Stimulated activated CD4-positive, alpha-beta T cell treated with anti-CD3 and anti-CD28 coated beads, Interleukin-4, amount 100 ng/mL, for 1 hour (primary cell): ENCODE measurements around the gene SLC34A1.
A peak's percentile ranks its signal among the peaks of the same experiment; 100 is the strongest.

Experiments used
- DNase-seq: peaks from one replicate; pipeline ENCODE4 v3.0.0-alpha.2; 2020

The SLC34A1 gene

DNA sequence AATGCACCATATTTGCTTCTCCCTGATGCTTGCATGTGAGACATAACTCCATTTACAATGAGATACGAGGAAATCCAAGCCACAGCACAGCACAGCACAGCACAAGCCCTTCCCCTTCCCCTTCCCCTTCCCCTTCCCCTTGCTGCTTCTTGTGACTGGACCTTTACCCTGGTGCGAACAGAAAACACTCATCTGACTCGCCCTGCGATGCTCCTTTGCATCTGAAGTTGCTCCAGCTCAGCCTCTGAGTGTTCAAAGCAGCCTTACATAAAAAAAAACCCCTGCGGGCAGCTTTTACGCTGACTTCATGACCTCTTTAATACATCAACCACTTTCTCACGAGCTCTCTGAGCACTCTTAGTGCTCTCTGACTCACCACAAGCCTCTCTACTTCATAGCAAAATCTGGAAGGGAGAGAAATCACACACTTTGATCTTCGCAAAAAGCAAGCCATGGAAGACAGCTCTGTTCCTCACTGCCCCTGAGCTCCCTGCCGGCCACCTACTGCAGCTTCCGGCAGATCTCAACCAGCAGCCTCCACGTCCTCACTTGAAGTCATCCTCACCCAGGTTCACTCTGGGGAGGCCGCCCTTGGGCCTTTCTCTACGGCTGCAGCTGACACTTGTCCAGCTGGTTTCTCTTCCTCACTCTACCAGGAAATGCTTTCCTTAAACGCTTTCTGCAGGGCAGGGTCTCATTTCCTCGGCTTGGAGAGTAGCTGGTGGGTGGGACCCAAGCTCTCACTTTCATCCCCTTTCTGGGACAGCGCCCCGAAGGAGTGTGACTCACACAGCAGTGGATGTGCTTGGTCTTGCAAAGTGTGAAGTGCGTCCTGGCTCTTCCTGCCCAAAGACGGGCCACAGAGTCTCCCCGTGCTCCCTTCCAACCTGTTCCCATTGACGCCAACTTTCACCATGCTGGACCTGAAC lies 5.3 kb downstream of the SLC34A1 start:
- DNase-seq: peak; percentile 39

DNA sequence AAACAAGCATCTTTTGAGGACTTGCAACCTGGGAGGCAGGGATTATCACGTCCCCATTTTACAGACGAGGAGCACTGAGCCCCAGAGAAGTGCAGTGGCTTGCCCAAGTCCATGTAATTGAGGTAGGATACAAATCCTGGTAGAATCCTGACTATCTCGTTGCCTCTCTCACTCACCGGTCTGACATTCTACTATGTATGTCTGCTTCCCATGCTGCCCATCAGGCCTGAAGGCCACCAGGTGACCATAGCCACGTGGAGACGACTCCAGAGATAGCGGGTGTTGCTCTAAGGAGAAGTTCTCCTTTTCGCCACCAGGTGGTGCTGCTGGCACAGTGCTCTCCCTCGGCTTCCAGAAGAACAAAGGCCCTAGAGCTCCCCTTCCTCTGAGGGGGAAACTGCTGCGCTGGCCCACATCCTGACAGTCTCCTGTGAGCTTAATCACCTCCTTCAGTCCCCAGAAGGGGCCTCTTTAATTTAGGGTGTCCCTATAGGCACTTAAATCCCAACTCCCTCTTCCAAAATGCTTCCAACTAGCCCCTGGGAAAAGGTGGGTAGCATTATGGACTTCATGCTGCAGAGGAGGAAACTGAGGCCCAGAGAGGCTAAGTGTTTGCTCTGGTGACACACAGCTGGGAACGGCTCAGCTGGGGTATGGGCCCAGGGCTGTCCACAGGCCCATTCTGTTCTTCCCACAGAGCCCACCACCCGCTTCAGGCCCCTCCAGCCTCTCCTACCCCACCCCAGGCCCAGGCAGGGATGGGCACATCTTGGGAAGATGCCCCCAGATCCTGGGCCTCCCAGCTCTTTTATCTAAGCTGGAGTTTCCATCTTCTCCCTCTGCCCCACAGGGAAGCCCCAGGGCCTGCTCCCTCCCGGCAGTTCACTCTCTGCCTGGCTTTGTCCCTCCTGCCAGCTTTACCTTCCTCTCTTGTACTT lies 6.4 kb downstream of the SLC34A1 start:
- DNase-seq: peak; percentile 83

DNA sequence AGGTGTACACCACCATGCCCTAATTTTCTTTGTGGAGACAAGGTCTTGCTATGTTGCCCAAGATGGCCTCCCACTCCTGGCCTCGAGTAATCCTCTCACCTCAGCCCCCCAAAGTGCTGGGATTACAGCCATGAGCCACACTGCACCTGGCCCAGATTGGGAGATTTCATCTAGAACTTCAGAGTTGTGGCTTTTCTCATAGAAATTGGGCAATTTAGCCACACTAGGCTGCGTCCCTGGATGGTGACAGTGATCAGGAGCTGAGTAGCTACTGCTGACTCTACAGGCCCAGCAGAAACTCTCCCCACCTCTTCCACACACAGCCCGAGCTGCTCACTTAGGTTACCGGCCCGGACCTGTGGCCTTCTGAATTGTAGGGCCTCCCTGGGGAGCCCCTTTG lies 8.5 kb downstream of the SLC34A1 start:
- no peak for DNase-seq

DNA sequence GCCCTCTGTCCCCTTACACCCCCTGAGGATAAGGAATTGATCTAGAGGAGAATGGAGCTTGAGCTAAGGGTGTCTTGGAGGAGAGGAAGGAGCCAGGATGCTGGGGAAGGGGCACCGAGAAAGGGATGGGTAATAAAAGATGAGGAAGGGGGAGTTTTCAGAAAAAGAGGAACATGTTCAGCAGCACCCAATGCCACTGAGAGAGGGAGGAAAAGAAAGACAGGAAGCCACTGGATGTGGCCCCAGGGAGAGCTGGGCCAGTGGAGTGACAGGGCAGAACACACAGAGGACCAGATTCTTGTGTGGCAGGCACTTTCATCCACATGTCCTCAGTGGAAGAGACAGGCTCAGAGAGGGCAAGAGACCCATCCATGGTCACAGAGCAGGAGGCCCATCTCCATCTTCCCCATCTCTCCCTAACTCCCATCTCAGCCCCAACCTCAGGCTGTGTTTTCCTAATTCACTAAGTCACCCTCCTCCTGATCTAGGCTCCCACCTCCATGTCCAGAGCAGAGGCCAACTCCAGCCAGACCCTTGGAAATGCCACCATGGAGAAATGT lies 9.1 kb downstream of the SLC34A1 start:
- no peak for DNase-seq

DNA sequence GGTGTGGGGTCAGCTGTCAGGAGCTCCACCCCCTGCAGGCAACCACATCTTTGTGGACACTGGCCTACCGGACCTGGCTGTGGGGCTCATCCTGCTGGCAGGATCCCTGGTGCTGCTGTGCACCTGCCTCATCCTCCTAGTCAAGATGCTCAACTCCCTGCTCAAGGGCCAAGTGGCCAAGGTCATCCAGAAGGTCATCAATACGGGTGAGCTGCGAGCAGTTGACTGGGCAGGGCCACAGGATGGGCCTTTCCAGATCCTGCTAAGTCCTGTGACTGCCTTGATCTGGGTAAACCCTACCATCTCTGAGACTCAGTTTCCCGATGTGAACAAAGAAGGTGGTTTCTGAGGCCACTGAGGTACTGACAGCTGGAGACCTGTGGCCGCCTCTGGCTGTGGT lies 9.8 kb downstream of the SLC34A1 start:
- DNase-seq: no peak

DNA sequence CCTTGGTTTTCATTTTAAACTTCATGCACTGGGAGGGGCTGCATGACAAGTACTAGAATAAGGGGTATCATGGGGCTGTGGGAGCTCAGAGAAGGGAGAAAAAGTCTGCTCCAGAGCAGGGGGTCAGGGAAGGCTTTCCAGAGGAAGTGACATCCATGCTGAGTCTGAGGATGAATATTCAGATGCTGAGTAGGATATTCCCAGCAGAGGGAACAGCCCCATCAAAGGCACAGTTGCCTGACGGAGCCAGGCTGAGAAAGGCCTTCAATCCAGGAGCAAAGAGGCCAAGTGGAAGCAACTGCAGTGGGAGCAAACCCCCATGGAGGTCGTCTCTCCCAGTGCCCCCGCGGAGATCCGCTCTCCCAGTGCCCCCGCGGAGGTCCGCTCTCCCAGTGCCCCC lies 11.8 kb downstream of the SLC34A1 start:
- DNase-seq: no peak

DNA sequence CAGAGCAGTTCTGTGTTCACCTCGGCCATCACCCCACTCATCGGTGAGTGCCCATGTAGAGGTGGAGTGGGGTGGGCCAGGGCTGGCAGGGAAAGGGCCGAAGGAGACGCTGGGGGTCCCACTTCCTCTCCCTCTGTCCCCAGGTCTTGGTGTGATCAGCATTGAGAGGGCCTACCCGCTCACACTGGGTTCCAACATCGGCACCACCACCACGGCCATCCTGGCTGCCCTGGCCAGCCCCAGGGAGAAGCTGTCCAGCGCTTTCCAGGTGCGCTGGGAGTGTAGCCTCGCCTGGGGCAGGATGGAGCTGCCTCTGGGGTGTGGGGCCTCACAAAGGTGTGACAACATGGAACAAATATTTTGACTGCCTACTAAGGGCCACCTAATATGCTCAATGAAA lies 12.6 kb downstream of the SLC34A1 start:
- DNase-seq: no peak

DNA sequence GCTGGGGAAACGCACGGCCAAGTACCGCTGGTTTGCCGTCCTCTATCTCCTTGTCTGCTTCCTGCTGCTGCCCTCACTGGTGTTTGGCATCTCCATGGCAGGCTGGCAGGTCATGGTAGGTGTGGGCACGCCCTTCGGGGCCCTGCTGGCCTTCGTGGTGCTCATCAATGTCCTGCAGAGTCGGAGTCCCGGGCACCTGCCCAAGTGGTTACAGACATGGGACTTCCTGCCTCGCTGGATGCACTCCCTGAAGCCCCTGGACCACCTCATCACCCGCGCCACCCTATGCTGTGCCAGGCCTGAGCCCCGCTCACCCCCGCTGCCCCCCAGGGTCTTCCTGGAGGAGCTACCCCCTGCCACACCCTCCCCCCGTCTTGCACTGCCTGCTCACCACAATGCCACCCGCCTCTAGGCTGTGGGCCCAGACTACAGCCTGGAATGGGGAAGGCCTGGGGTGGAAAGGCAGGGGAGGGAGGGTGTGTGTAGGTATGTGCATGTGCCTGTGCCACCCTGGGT lies 13.7 kb downstream of the SLC34A1 start:
- no peak for DNase-seq

DNA sequence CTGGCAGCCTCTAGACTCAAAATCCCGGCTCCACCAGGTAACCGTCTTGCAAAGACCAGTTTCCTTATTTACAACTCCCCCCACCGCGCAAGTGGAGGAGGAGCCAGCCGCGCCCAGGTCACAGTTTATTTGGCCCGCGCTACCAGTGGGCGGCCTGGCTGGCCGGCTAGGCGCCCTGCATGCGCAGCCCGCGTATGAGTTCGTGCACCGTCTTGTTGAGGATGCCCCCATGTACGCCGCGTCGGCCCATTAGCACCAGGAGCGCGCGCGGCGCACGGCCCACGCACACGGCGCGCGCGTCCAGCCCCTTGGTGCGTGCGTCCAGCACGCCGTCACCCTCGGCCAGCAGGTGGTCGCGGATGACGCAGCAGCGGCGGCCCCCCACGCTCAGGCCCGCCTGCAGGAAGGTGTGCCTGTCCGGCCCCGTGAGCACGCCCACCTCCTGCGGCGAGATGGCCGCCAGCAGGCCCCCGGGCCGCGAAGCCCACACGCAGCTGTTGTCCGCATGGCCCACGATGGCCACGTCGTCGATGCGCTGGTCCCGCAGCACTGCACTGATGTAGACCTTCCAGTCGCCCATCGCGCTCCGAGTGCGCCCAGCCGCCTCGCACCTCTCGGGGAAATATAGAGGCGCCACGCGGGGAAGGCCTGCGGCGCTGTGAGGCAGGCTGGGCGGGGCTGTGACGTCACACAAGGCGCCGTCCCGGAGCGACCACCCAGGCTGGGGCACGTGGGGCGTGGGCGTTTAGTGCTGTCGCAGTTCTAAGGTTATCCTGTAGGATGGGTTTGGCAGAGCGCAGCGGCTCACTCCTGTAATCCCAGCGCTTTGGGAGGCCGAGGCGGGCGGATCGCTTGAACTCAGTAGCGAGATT lies 16.0 kb downstream of the SLC34A1 start, which contains the start of gene PFN3:
TSS of gene PFN3 (minus strand) at position 665 of the 872 bp plus-strand sequence. CDS start at position 580, 85 bp downstream.
- no peak for DNase-seq

DNA sequence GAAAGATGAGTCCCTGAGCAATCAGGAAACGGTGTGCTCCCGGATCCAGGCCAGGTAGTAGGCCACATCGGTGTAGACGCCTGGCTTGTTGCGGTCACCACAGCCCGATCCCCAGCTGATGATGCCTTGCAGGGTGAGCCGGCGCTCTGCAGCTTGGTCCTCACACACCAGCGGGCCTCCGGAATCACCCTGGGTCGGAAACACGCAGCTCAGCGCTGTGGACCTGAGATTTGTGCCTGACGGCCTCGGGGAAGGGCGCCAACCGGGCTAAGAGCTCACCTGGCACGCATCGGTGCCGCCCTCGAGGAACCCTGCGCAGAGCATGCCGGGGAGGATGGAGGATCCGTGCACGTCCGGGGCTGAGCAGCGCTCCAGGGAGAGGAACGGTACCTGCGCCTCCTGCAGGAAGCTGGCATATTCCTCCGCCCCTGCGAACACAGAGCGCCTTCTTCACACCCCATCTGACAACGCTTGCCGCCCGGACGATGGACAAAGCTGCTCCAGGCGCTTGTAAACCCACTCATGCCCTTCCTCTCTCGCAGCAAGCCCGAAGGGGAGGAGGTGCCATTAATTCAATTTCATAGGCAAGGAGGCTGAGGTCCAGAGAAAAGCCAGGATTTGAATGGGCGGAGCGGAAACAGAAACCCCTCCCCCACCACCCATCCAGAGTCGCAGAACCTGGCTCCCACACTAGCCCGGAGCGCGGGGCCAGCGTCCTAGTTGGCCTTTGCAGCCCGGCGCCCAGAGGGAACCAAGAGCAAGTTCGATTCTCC lies 18.2 kb downstream of the SLC34A1 start:
- peak; percentile 73 for DNase-seq

DNA sequence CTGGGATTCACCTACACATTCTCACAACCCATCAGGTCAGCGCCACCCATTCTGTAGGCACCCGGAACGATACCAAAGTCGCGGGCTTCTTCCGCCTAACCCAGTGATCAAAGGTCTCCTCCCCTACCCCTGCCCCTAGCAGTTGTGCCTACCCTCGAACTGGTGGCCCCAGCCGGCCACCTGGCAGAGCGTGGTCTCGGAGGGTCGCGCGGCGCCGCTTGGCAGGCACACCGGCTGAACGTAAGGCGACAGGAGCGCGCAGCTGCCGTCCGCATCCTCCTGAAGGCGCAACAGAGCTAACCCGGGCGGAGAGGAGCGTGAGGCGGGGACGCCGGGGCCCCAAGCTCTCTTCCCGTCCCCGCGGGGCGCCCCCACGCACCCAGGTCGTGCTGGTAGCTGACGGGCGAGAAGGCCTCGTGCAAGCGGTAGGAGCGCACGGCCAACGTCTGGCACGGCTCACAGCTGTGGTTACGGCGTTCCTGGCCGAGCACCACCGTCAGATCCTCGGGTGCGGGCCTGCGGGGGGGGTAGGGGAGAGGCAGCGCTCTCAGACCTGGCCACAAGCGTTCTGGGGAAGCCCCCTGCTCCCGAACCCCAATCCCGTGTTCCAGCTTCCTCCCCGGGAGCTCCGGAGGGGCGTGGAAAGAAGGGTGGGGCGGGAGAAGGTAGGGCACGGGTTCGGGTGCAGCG lies 19.0 kb downstream of the SLC34A1 start:
- DNase-seq: peak; percentile 51

DNA sequence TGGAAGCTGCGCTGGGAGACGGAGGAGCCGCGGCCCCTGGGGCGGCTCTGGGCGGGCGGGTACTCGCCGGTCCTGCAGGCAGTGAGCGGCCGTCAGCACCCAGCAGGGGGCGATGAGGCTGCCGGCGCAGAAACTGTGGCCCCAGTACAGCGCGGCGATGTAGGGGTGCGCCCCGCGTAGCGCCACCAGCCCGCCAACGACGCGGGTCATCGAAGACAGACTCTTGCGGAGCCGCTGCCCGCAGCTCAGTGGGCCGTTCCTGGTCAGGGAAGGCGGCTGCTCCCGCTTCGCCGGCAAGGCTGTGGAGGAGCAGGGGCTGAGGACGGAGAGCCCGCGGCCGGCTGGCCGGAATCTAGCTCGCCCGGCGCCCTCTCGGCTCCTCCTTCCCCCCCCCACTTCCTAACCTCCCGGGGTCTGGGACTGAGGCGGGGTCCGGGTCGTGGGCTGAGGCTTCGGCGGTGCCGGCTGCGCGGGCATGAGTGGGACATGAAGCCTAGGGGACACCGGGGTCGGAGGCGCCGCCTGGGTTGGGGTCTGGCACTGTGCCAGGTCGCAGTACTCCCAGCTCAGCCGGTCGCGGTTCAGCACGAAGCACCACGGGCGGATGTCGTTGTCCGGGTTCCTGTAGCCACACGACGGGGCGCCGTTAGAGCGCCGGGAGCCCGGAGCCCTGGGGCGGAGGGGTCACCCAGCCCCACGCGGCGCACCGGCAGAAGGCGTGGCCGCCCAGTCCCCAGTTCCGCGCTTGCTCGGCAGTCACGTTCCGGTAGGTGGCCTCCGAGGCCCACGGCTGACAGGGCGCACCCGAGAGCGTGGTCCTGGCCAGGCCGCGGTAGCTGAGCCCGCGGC lies 19.8 kb downstream of the SLC34A1 start:
- DNase-seq: peak; percentile 85

DNA sequence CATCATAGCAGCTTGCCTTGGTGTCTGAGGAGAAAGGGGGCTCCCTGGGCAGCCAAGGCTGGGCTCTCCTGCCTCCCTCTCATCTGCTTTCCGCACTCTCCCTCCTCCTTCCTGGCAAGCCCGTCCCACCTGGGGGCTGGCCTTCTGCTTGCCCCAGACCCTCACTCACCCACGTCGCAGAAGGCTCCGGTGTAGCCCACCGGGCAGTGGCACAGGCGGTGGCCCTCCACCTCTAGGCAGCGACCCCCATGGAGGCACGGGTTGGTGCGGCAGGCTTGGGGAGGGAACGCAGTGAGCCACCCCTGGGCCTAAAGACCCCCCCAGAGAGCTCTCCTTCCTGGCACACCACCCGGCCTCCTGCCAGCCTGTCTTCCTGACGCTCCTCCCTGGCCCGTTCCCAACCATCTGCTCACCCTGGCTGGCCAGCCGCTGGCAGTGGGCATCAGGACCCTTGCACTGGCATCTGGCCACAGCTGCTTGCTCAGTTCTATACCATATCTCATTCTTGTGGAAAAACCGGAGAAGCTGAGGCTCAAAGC lies 20.5 kb downstream of the SLC34A1 start:
- DNase-seq: no peak

DNA sequence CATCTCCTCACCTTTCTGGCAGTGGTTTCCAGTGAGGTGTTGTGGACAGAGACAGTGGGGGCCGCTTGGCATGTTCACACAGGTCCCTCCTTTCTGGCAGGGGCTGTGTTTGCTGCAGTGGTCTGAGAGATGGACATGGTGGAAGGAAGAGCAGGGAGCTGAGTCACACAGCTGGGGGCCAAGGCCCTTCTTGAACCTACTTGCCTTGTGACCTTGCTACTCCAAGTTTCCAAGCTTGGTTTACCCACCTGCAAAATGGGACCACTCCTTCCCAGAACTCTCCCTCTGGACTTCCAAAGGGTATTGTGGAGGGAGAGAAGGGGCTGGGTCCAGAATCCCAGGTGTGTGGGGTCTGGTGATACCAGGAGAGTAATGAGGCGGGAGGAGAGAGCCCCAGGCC lies 21.1 kb downstream of the SLC34A1 start:
- no peak for DNase-seq

DNA sequence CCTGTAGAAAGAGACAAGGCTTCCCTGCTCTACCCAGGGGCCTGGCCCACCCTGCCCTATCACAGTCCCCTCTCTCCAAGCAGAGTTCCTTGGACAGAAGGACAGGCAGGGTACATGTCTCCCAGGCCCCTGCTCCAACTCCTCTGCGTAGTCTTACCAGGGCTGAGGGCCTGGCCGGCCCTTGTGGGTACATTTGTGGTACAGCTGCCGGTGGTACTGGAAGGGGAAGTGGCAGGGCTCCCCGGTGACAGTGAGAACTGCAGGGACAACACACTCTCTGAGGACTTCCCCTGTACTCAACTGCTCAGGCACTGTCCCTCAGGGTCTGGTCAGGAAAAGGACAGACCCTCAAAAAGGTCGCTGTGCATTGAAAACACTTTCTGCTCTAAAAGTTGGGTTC lies 21.6 kb downstream of the SLC34A1 start:
- DNase-seq: no peak

DNA sequence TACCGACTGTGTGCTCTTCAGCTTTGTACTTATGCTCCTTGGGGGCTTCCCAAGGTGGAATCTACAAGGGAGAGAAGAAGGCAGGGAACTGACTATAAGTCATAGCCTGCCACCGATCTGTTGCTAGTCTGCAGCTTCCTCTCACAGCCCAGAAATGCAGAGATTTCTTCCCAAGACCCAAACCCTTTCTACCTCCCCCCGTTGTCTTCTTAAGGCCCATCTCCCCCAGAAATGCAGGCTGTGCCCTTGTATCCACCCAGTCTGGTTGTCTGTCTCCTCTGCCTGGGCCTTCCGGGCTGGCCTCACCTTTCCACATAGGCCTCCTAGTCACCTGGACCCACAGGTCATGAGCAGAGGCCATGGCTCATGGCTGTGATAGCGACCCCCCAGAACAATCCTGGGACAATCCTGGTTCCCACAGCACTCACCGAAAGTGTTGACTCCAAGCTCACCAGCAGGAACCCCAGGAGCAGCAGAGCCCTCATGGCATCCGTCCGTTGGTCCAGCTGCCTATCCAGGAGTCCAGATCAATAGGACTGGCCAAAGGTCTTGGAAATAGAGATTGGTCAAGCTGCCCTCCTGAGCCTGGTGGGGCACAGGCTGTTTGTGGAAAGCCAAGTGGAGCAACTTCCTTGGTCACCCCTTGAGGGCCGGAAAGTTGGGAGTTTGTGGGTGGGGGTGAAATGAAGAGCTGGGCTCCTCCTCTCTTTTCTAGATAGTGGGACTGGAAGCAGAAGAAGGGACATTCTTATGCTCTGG lies 25.0 kb downstream of the SLC34A1 start, which contains the start of gene F12:
TSS of gene F12 (minus strand) at position 522 of the 759 bp plus-strand sequence. CDS start at position 485, 37 bp downstream.
- no peak for DNase-seq

DNA sequence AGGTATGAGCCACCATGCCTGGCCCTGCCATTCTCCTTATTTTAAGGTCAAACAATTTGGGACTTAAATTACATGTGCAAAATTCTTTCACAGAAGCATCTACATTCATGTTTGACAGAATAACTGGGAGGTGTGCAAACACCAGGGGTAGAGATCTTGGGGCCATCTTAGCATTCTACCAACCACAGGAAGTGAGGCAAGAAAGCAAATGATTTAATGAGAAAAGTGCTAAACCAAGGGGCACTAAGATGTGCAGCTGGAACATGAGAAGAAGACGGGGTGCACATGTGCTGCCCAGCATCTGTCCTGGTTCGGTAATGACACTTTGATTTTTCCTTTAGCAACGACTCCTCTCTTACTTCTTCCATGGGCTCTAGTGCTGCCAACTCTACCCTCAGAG lies 26.3 kb downstream of the SLC34A1 start:
- DNase-seq: no peak

DNA sequence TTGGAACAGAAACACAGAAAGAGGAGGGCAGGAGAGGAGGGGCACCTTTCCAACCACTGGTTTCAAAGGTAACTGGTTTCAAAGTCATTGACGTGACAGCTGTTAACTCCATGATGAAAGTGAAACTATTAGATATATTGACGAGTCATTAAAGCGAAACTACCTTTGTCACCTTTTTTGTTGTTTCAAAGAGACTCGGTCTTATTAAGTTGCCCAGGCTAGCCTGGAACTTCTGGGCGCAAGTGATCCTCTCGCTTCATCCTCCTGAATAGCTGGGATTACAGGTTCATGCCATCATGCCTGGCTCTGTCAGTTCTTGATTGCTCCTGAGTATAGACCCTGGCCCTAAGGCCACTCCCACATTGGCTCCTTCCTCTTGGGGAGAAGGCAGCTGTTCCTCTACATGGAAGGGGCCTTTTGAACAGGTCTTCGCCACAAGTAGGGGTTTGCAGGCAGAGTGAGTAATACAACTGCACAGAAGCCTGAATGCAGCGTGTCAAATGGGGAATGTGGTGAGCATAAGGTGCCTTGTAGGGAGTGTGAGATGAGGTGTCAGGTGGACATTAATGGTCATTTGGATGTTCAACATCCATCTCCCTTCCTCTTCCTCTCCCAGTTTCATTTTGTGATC lies 28.5 kb downstream of the SLC34A1 start:
- DNase-seq: no peak
